Activated naive CD4-positive, alpha-beta T cell (primary cell): Measurements from ENCODE around the gene IL1RAPL2.
A peak's percentile ranks its signal among the peaks of the same experiment; 100 is the strongest.
"Not testable (repeated sequence)": the region's sequence is repeated elsewhere in the genome, so short reads cannot be mapped to it uniquely, and the experiment has no call there.

Experiments
- DNase-seq, 4 experiments: peaks; one replicate each; lab custom pipeline; 2025; lab: John Stamatoyannopoulos, UW

The IL1RAPL2 gene

GRCh38 chrX:104565791-104566680 is at the start of gene IL1RAPL2:
TSS of gene IL1RAPL2 (plus strand) at chrX:104566199.
- DNase-seq = no peak

- no peak for DNase-seq
These were observed 43.6 kb upstream of the IL1RAPL2 start for GRCh38 chrX:104522386-104522785.

GRCh38 chrX:104523858-104524257 is 42.1 kb upstream of the IL1RAPL2 start:
- no peak for DNase-seq

- DNase-seq = no peak
These were observed 26.9 kb upstream of the IL1RAPL2 start for GRCh38 chrX:104539081-104539480.

- not testable (repeated sequence) for DNase-seq
These were observed 23.6 kb upstream of the IL1RAPL2 start for GRCh38 chrX:104542447-104542846.

GRCh38 chrX:104564335-104564734 is 1.7 kb upstream of the IL1RAPL2 start:
- no peak for DNase-seq

- no peak for DNase-seq
These were observed 887 bp upstream of the IL1RAPL2 start for GRCh38 chrX:104564921-104565703.

- DNase-seq = peak in 1 of 4 experiments; percentile 0
These were observed 892 bp downstream of the IL1RAPL2 start for GRCh38 chrX:104566681-104567501.

- DNase-seq = no peak
These were observed 1.5 kb downstream of the IL1RAPL2 start for GRCh38 chrX:104567506-104567905.

GRCh38 chrX:104568304-104568915 is 2.4 kb downstream of the IL1RAPL2 start:
- DNase-seq = no peak

GRCh38 chrX:104618106-104618895 is 52.3 kb downstream of the IL1RAPL2 start:
- DNase-seq = no peak

GRCh38 chrX:104621781-104622180 is 55.8 kb downstream of the IL1RAPL2 start:
- no peak for DNase-seq

- DNase-seq = no peak
These were observed 75.2 kb downstream of the IL1RAPL2 start for GRCh38 chrX:104641176-104641575.

- no peak for DNase-seq
These were observed 81.1 kb downstream of the IL1RAPL2 start for GRCh38 chrX:104647084-104647483.

- DNase-seq = no peak
These were observed 93.2 kb downstream of the IL1RAPL2 start for GRCh38 chrX:104659005-104659744.

GRCh38 chrX:104660092-104660491 is 94.1 kb downstream of the IL1RAPL2 start:
- DNase-seq = no peak

- no peak for DNase-seq
These were observed 96.7 kb downstream of the IL1RAPL2 start for GRCh38 chrX:104662694-104663093.

GRCh38 chrX:104665691-104666090 is 99.7 kb downstream of the IL1RAPL2 start:
- no peak for DNase-seq

- no peak for DNase-seq
These were observed 102.6 kb downstream of the IL1RAPL2 start for GRCh38 chrX:104668550-104668949.

- DNase-seq = no peak
These were observed 103.1 kb downstream of the IL1RAPL2 start for GRCh38 chrX:104669063-104669462.
